CD4-positive, CD25-positive, alpha-beta regulatory T cell (primary cell): Measurements from ENCODE around the gene PPCDC. TPM values are rescaled to one million over a fixed set of nuclear protein-coding genes. Genes with fewer than 3 reads are reported as not detected.

Source experiments
- ATAC-seq, 2 donors: fragments of 150-1000 bp; cut with Tn5 transposase; one replicate each; pipeline ENCODE4 v1.10.0; 2021; ENCODE audit warnings: low read depth in 2 of 2, moderate number of reproducible peaks in 2 of 2, moderate library complexity in 1 of 2
- DNase-seq, 3 donors: peaks; one replicate each; pipeline versions ENCODE4 v3.0.0 to v3.0.0-alpha.2; 2012 to 2022; ENCODE audit warnings: mixed read lengths in 1 of 3
- H3K27ac ChIP-seq: one replicate; pipeline ENCODE4 v1.7.0; 2013; ENCODE audit warnings: mild to moderate bottlenecking, low read length; ENCODE audit not compliant: insufficient read depth, poor library complexity, severe bottlenecking
- H3K27me3 ChIP-seq: one replicate; pipeline ENCODE4 v1.7.0; 2013; ENCODE audit warnings: low read length; ENCODE audit not compliant: control insufficient read depth, insufficient read depth
- H3K36me3 ChIP-seq: one replicate; pipeline ENCODE4 v1.7.0; 2013; ENCODE audit warnings: mild to moderate bottlenecking, low read length, moderate library complexity; ENCODE audit not compliant: control insufficient read depth, insufficient read depth
- H3K4me1 ChIP-seq: 2 replicates; pipeline ENCODE4 v1.7.0; 2013; ENCODE audit warnings: mild to moderate bottlenecking, low read length; ENCODE audit not compliant: insufficient read depth, control insufficient read depth, poor library complexity, severe bottlenecking
- H3K4me3 ChIP-seq: one replicate; pipeline ENCODE4 v1.7.0; 2013; ENCODE audit warnings: low read depth, mild to moderate bottlenecking, low read length, moderate library complexity
- H3K9me3 ChIP-seq, 2 experiments: 1 replicate in 1 of 2; 2 replicates in 1 of 2; pipeline ENCODE4 v1.7.0; 2013; ENCODE audit warnings: low read length in 2 of 2, mild to moderate bottlenecking in 1 of 2, moderate library complexity in 1 of 2; ENCODE audit not compliant: control insufficient read depth in 2 of 2
- H3K27ac Mint-ChIP-seq, 3 donors: one replicate each; pipeline ENCODE4 v1.8.0; 2020 to 2022; ENCODE audit warnings: mild to moderate bottlenecking in 3 of 3, mixed read lengths in 3 of 3, moderate library complexity in 2 of 3
- H3K27me3 Mint-ChIP-seq: one replicate; pipeline ENCODE4 v1.8.0; 2022; ENCODE audit warnings: mild to moderate bottlenecking, mixed read lengths
- H3K36me3 Mint-ChIP-seq: one replicate; pipeline ENCODE4 v1.8.0; 2020; ENCODE audit warnings: mixed read lengths
- H3K4me1 Mint-ChIP-seq, 4 donors: one replicate each; pipeline ENCODE4 v1.8.0; 2020 to 2022; ENCODE audit warnings: mixed read lengths in 4 of 4, mild to moderate bottlenecking in 1 of 4
- H3K4me3 Mint-ChIP-seq, 4 donors: one replicate each; pipeline ENCODE4 v1.8.0; 2020 to 2022; ENCODE audit warnings: mild to moderate bottlenecking in 4 of 4, mixed read lengths in 4 of 4, moderate library complexity in 3 of 4
- H3K9me3 Mint-ChIP-seq, 7 donors: one replicate each; pipeline ENCODE4 v1.8.0; 2020 to 2022; ENCODE audit warnings: mixed read lengths in 7 of 7, mild to moderate bottlenecking in 3 of 7, moderate library complexity in 2 of 7
- polyA plus RNA-seq, 4 donors: library from polyadenylated mRNA; unstranded; fragments of 300-500 nt; fragmentation: Illumina TruSeq; gene quantifications; one replicate each; pipeline ENCODE4 v1.2.3, GENCODE V29; 2021
- total RNA-seq: library from RNA; stranded (reverse); gene quantifications from one replicate; pipeline ENCODE4 v1.2.3, GENCODE V29; 2022

PPCDC gene
- total and polyA plus RNA-seq, 5 donors from 2014 or later: 11.0 to 15.5 (median 12.5) TPM

DNA sequence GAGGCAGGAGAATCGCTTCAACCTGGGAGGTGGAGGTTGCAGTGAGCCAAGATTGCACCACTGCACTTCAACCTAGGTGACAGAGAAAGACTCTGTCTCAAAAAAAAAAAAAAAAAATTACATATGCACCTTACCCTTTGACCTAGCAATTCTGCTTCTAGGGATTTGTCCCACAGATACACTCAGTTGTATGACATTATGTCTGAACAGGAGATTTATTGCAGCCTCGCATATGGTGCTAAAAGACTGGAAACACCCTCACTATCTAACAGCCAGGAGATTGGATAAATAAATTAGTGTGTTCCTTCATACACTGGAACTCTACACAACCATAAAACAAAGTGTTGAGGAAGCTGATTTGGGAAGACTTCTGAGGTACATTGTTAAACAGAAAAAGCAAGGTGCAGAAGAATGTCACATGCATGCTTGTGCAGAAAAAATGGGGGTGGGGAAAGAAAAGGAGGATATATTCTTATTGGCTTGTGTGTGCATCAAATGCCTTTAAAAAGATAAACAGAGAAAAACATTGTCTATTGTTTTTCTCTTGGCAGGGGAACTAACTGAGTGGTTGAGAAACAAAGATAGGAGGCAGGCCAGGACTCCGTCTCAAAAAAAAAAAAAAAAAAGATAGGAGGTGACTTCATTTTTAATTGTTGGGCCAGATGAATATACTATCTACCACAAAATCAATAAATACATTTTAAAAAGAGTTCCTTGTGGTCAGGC is 30.9 kb downstream of the PPCDC start:
- H3K4me3 Mint-ChIP-seq: no peak overlapping the region
- Histone ChIP-seq H3K27me3 (no peaks in the 10 kb centered on the region), H3K27ac (no peak overlapping the region), H3K4me1 (no peaks in the 10 kb centered on the region), H3K4me3 (no peak overlapping the region), H3K9me3 (no peaks in the 10 kb centered on the region), H3K36me3 (no peaks in the 10 kb centered on the region)
- H3K36me3 Mint-ChIP-seq: peaks cover 5% of the 10 kb centered on the region
- DNase-seq (no peak), ATAC-seq (no peak)
- peaks cover 0 to 10% (median 0%) of the 10 kb centered on the region in 4 donors for H3K4me1 Mint-ChIP-seq
- H3K9me3 Mint-ChIP-seq: peaks cover 0 to 2% (median 0%) of the 10 kb centered on the region in 7 donors
- H3K27me3 Mint-ChIP-seq: no peaks in the 10 kb centered on the region
- H3K27ac Mint-ChIP-seq: peak overlapping the region in 2 of 3 donors; percentile 13 to 26

GRCh38 chr15:75056036-75056435 is 32.6 kb downstream of the PPCDC start:
- Histone ChIP-seq H3K4me1 (no peaks in the 10 kb centered on the region), H3K4me3 (no peak overlapping the region), H3K27ac (no peak overlapping the region), H3K9me3 (no peaks in the 10 kb centered on the region), H3K27me3 (no peaks in the 10 kb centered on the region), H3K36me3 (no peaks in the 10 kb centered on the region)
- Mint-ChIP-seq H3K36me3 (peaks cover 5% of the 10 kb centered on the region), H3K27me3 (no peaks in the 10 kb centered on the region), H3K4me3 (no peak overlapping the region), H3K9me3 (peaks cover 0 to 2% (median 0%) of the 10 kb centered on the region in 7 donors), H3K27ac (peak overlapping the region in 2 of 3 donors; percentile 12 to 48), H3K4me1 (peaks cover 0 to 10% (median 0%) of the 10 kb centered on the region in 4 donors)
- ATAC-seq (no peak), DNase-seq (no peak)

GRCh38 chr15:75058127-75058905 is 34.9 kb downstream of the PPCDC start:
- peaks cover 0 to 2% (median 0%) of the 10 kb centered on the region in 7 donors for H3K9me3 Mint-ChIP-seq
- H3K36me3 ChIP-seq: no peaks in the 10 kb centered on the region
- H3K9me3 ChIP-seq: no peaks in the 10 kb centered on the region
- peaks cover 5% of the 10 kb centered on the region for H3K36me3 Mint-ChIP-seq
- H3K4me1 ChIP-seq: no peaks in the 10 kb centered on the region
- peaks cover 0 to 10% (median 2%) of the 10 kb centered on the region in 4 donors for H3K4me1 Mint-ChIP-seq
- no peak overlapping the region for H3K4me3 Mint-ChIP-seq
- no peak overlapping the region for H3K27ac ChIP-seq
- H3K4me3 ChIP-seq: no peak overlapping the region
- no peaks in the 10 kb centered on the region for H3K27me3 Mint-ChIP-seq
- ATAC-seq: no peak
- H3K27me3 ChIP-seq: no peaks in the 10 kb centered on the region
- peak overlapping the region in 1 of 3 donors; percentile 40 for H3K27ac Mint-ChIP-seq
- DNase-seq: no peak

DNA sequence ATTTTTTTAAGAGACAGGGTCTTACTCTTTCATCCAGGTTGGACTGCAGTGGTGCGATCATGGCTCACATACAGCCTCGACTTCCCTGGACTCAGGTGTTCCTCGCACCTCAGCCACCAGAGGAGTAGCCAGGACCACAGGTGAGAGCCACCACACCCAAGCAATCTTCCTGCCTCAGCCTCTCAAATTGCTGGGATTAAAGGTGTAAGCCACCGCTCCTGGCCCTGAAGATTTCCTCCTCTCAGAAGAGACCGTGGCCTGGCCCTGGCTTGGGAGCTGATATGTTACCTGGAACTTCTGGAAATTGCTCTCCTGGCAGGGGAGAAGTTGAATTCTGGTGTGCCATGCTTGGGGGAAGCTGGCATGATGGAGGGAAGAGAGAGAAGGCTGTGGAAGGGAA is 36.2 kb downstream of the PPCDC start:
- Histone ChIP-seq H3K27me3 (no peaks in the 10 kb centered on the region), H3K9me3 (no peaks in the 10 kb centered on the region), H3K4me1 (no peaks in the 10 kb centered on the region), H3K27ac (no peak overlapping the region), H3K4me3 (no peak overlapping the region), H3K36me3 (no peaks in the 10 kb centered on the region)
- Mint-ChIP-seq H3K27me3 (no peaks in the 10 kb centered on the region), H3K36me3 (peaks cover 5% of the 10 kb centered on the region), H3K4me3 (no peak overlapping the region), H3K9me3 (peaks cover 0 to 2% (median 0%) of the 10 kb centered on the region in 7 donors), H3K4me1 (peaks cover 0 to 7% (median 3%) of the 10 kb centered on the region in 4 donors), H3K27ac (no peak overlapping the region)
- ATAC-seq (no peak), DNase-seq (no peak)

DNA sequence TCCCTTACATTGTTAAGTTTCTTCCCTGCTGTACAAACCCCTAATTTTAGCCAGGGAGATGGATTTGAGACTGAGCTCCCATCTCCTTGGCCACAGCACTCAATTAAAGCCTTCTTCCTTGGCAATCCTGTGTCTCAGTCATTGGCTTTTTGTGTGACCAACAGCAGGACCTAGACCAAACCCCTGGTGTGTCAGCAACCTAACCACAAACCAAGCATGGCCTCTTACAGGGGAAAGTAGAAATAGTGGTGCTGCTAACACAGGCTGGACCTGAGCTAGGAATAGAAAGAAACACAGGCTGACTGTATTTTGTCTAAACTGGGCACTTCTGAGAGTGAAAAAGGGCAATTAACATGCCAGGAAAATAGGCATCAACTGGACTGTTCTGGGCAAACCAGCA is 37.9 kb downstream of the PPCDC start:
- no peaks in the 10 kb centered on the region for H3K9me3 Mint-ChIP-seq
- no peaks in the 10 kb centered on the region for H3K9me3 ChIP-seq
- H3K36me3 Mint-ChIP-seq: peaks cover under 1% of the 10 kb centered on the region
- H3K27ac Mint-ChIP-seq: no peak overlapping the region
- no peak overlapping the region for H3K4me3 Mint-ChIP-seq
- peaks cover 14% of the 10 kb centered on the region for H3K4me1 ChIP-seq
- H3K27me3 ChIP-seq: no peaks in the 10 kb centered on the region
- ATAC-seq (peak; percentile 34 to 40), DNase-seq (no peak)
- peaks cover 10 to 16% (median 13%) of the 10 kb centered on the region in 4 donors for H3K4me1 Mint-ChIP-seq
- H3K36me3 ChIP-seq: no peaks in the 10 kb centered on the region
- H3K27ac ChIP-seq: no peak overlapping the region
- no peaks in the 10 kb centered on the region for H3K27me3 Mint-ChIP-seq
- no peak overlapping the region for H3K4me3 ChIP-seq

- Mint-ChIP-seq H3K27ac (no peak overlapping the region), H3K9me3 (no peaks in the 10 kb centered on the region), H3K36me3 (peaks cover 5% of the 10 kb centered on the region), H3K27me3 (no peaks in the 10 kb centered on the region), H3K4me1 (peaks cover 17 to 30% (median 27%) of the 10 kb centered on the region in 4 donors), H3K4me3 (no peak overlapping the region)
- ATAC-seq: no peak
- no peak for DNase-seq
- Histone ChIP-seq H3K27me3 (no peaks in the 10 kb centered on the region), H3K4me3 (no peak overlapping the region), H3K9me3 (no peaks in the 10 kb centered on the region), H3K27ac (no peak overlapping the region), H3K4me1 (peaks cover 27% of the 10 kb centered on the region), H3K36me3 (no peaks in the 10 kb centered on the region)
Observed at GRCh38 chr15:75062706-75063105, 39.3 kb downstream of the PPCDC start.

GRCh38 chr15:75063338-75063737 is 39.9 kb downstream of the PPCDC start:
- Mint-ChIP-seq H3K27me3 (no peaks in the 10 kb centered on the region), H3K9me3 (no peaks in the 10 kb centered on the region), H3K36me3 (peaks cover 5% of the 10 kb centered on the region), H3K27ac (peak overlapping the region in 1 of 3 donors; percentile 63), H3K4me3 (no peak overlapping the region), H3K4me1 (peaks cover 17 to 31% (median 29%) of the 10 kb centered on the region in 4 donors)
- no peaks in the 10 kb centered on the region for H3K27me3 ChIP-seq
- H3K27ac ChIP-seq: no peak overlapping the region
- H3K4me1 ChIP-seq: peaks cover 31% of the 10 kb centered on the region
- H3K4me3 ChIP-seq: no peak overlapping the region
- H3K9me3 ChIP-seq: no peaks in the 10 kb centered on the region
- no peaks in the 10 kb centered on the region for H3K36me3 ChIP-seq
- no peak for ATAC-seq
- no peak for DNase-seq
